Left lung (tissue), 10 donors: ENCODE measurements around the gene PSD4. TPM values are rescaled to one million over a fixed set of nuclear protein-coding genes. Genes with fewer than 3 reads are reported as not detected.
A peak's percentile ranks its signal among the peaks of the same experiment; 100 is the strongest.

Experiments
- ATAC-seq: fragments of 200-7000 bp; cut with Tn5 transposase; one replicate; pipeline ENCODE4 v1.9.1; 2020; ENCODE audit warnings: moderate library complexity
- DNase-seq, 4 donors: peaks; one replicate each; pipeline ENCODE4 v3.0.0-alpha.2; 2013 to 2020
- H3K27ac ChIP-seq, 2 donors: fragments of 200-600 bp; sonication (generic) in 1 of 2; one replicate each; pipeline versions ENCODE4 v1.5.0 to v1.8.0; 2020 to 2021
- H3K27me3 ChIP-seq, 2 donors: fragments of 200-600 bp; sonication (generic) in 1 of 2; one replicate each; pipeline versions ENCODE4 v1.5.0 to v1.8.0; 2020 to 2021
- H3K36me3 ChIP-seq, 2 donors: fragments of 200-600 bp; sonication (generic) in 1 of 2; one replicate each; pipeline versions ENCODE4 v1.5.0 to v1.8.0; 2020 to 2021
- H3K4me1 ChIP-seq, 2 donors: fragments of 200-600 bp; one replicate each; pipeline ENCODE4 v1.8.0; 2021
- H3K4me3 ChIP-seq, 2 donors: fragments of 200-600 bp; sonication (generic) in 1 of 2; one replicate each; pipeline versions ENCODE4 v1.5.0 to v1.8.0; 2020 to 2021; ENCODE audit warnings: mild to moderate bottlenecking in 1 of 2
- H3K9me3 ChIP-seq, 2 donors: fragments of 200-600 bp; sonication (generic) in 1 of 2; one replicate each; pipeline versions ENCODE4 v1.5.0 to v1.8.0; 2020 to 2021
- CTCF ChIP-seq, 2 donors: fragments of 200-600 bp; sonication (generic) in 1 of 2; IDR thresholded peaks; one replicate each; pipeline versions ENCODE4 v1.5.0 to v1.8.0; 2021; ENCODE audit warnings: antibody characterized with exemption in 2 of 2
- intact Hi-C, 2 donors: fragments of 100-400 bp; cut with DNase I; formaldehyde crosslinking; loops; one replicate each; pipeline versions ENCODE4 v1.11.2 to v1.14.2; 2022
- polyA plus RNA-seq, 6 donors: library from polyadenylated mRNA; unstranded; fragments of 120-200 nt; gene quantifications; one replicate each; pipeline ENCODE4 v1.2.1, GENCODE V29; 2013; ENCODE audit not compliant: insufficient read length in 6 of 6
- total RNA-seq, 2 donors: library from RNA; stranded (reverse); fragmentation: NEBNext Ultra II Directional; extraction: Animal tissue kit (Norgen Biotek cat#: 25700); gene quantifications; one replicate each; pipeline ENCODE4 v1.2.1, GENCODE V29; 2021
- donor health status: DM: no; HTN: yes; CAD: no.
- donor health status: DM: no; HTN: no; CAD: no.

PSD4 gene
- total and polyA plus RNA-seq, 8 donors: 15.3 to 50.2 (median 20.7) TPM

GRCh38 chr2:113223813-113224212, 50.0 kb downstream of the PSD4 start:
- no peak for ATAC-seq
- Histone ChIP-seq H3K27me3 (no peaks in the 10 kb centered on the region), H3K27ac (no peak overlapping the region), H3K9me3 (no peaks in the 10 kb centered on the region), H3K4me3 (no peak overlapping the region), H3K36me3 (no peaks in the 10 kb centered on the region), H3K4me1 (peaks cover 0 to 9% of the 10 kb centered on the region in 2 donors)
- intact Hi-C loops: no loop called here
- no peak for TF ChIP-seq CTCF (IDR thresholded peaks at IDR 0.05)
- no peak for DNase-seq

- no peaks in the 10 kb centered on the region for H3K27me3 ChIP-seq
- no peak overlapping the region for H3K27ac ChIP-seq
- ATAC-seq (no peak), DNase-seq (no peak)
- no peak for TF ChIP-seq CTCF (IDR thresholded peaks at IDR 0.05)
- peaks cover 0 to 7% of the 10 kb centered on the region in 2 donors for H3K4me1 ChIP-seq
- intact Hi-C loops: no loop called here
- no peaks in the 10 kb centered on the region for H3K9me3 ChIP-seq
- H3K36me3 ChIP-seq: no peaks in the 10 kb centered on the region
- no peak overlapping the region for H3K4me3 ChIP-seq
Observed at GRCh38 chr2:113224647-113225236, 51.0 kb downstream of the PSD4 start.

GRCh38 chr2:113225263-113226259, 51.8 kb downstream of the PSD4 start:
- ATAC-seq: peak; percentile 57
- no peaks in the 10 kb centered on the region for H3K9me3 ChIP-seq
- intact Hi-C loops: no loop called here
- H3K27ac ChIP-seq: no peak overlapping the region
- H3K4me3 ChIP-seq: no peak overlapping the region
- no peaks in the 10 kb centered on the region for H3K36me3 ChIP-seq
- peak in 1 of 4 donors; percentile 81 for DNase-seq
- H3K4me1 ChIP-seq: no peaks in the 10 kb centered on the region
- TF ChIP-seq CTCF (IDR thresholded peaks at IDR 0.05): no peak
- H3K27me3 ChIP-seq: no peaks in the 10 kb centered on the region

- DNase-seq: no peak
- H3K36me3 ChIP-seq: no peaks in the 10 kb centered on the region
- H3K4me3 ChIP-seq: no peak overlapping the region
- no peak for ATAC-seq
- no peaks in the 10 kb centered on the region for H3K4me1 ChIP-seq
- no peak overlapping the region for H3K27ac ChIP-seq
- TF ChIP-seq CTCF (IDR thresholded peaks at IDR 0.05): no peak
- H3K27me3 ChIP-seq: no peaks in the 10 kb centered on the region
- intact Hi-C loops: no loop called here
- H3K9me3 ChIP-seq: no peaks in the 10 kb centered on the region
Observed at GRCh38 chr2:113226462-113226861, 52.7 kb downstream of the PSD4 start.

- H3K36me3 ChIP-seq: no peaks in the 10 kb centered on the region
- TF ChIP-seq CTCF (IDR thresholded peaks at IDR 0.05): no peak
- DNase-seq (no peak), ATAC-seq (no peak)
- no peak overlapping the region for H3K4me3 ChIP-seq
- intact Hi-C loops: no loop called here
- no peaks in the 10 kb centered on the region for H3K27me3 ChIP-seq
- H3K27ac ChIP-seq: no peak overlapping the region
- H3K9me3 ChIP-seq: no peaks in the 10 kb centered on the region
- H3K4me1 ChIP-seq: no peaks in the 10 kb centered on the region
Observed at GRCh38 chr2:113227290-113227689, 53.5 kb downstream of the PSD4 start.
